K562 (cell line): Measurements from ENCODE around the gene CLEC12A. TPM values are rescaled to one million over a fixed set of nuclear protein-coding genes. Genes with fewer than 3 reads are reported as not detected.

Experiments
- ATAC-seq: fragments of 200-7000 bp; cut with Tn5 transposase; 3 replicates; pipeline ENCODE4 v1.9.1; 2020; ENCODE audit warnings: moderate library complexity
- BruUV-seq: library from RNA; stranded (reverse); fragments of 400-500 nt; replicated peaks from 2 replicates; lab custom pipeline; 2021; lab: Mats Ljungman, UMichigan
- CTCF ChIA-PET: fragments of 300-600 bp; formaldehyde crosslinking; extraction: SDS; loops from one replicate; lab custom pipeline; 2021; ENCODE audit warnings: low intra/inter-chr PET ratio; lab: Yijun Ruan, JAX
- POLR2A ChIA-PET: fragments of 300-600, 350-650 bp; sonication (Branson Sonifier 250); formaldehyde crosslinking; extraction: SDS; loops from one replicate; lab custom pipeline; 2021; ENCODE audit warnings: antibody characterized with exemption, inconsistent platforms; lab: Yijun Ruan, JAX
- DNase-seq, 4 experiments: peaks; one replicate each; pipeline versions ENCODE4 v3.0.0 to v3.0.0-alpha.2; 2011 to 2018; ENCODE audit warnings: low spot score in 3 of 4, mixed read lengths in 3 of 4; ENCODE audit errors: extremely low read depth in 1 of 4
- FAIRE-seq: peaks from 2 replicates; lab custom pipeline; 2011; peaks lifted over from hg19 to GRCh38; lab: Jason Lieb, UNC
- H2AFZ ChIP-seq: 2 replicates; pipeline ENCODE4 v1.6.0; 2011; ENCODE audit warnings: low read depth, low read length, control low read depth, inconsistent platforms
- H3K27ac ChIP-seq: fragments of 200-600 bp; 3 replicates; pipeline ENCODE4 v1.8.0; 2011; ENCODE audit warnings: low read depth, mild to moderate bottlenecking, control low read depth, inconsistent platforms, low read length, moderate library complexity, mixed read lengths; ENCODE audit errors: extremely low read depth
- H3K27me3 ChIP-seq, 2 experiments: fragments of 300-600 bp in 1 of 2; 2 replicates in 1 of 2; 3 replicates in 1 of 2; pipeline versions ENCODE4 v1.6.0 to v1.8.0; 2011; ENCODE audit warnings: inconsistent platforms in 2 of 2, low read length in 2 of 2, mild to moderate bottlenecking in 1 of 2, mixed read lengths in 1 of 2, moderate library complexity in 1 of 2; ENCODE audit not compliant: control insufficient read depth in 2 of 2, insufficient read depth in 2 of 2
- H3K36me3 ChIP-seq: fragments of 300-600 bp; 3 replicates; pipeline ENCODE4 v1.8.0; 2011; ENCODE audit warnings: mild to moderate bottlenecking, low read length, inconsistent platforms; ENCODE audit not compliant: control insufficient read depth, insufficient read depth
- H3K4me1 ChIP-seq, 2 experiments: fragments of 200-600 bp in 1 of 2; replicated peaks in 1 of 2; 2 replicates in 1 of 2; 3 replicates in 1 of 2; pipeline versions ENCODE4 v1.5.1 to v1.8.0; 2011; ENCODE audit warnings: inconsistent platforms in 2 of 2, low read length in 2 of 2, mild to moderate bottlenecking in 1 of 2, mixed read lengths in 1 of 2, moderate library complexity in 1 of 2; ENCODE audit not compliant: control insufficient read depth in 2 of 2, insufficient read depth in 2 of 2
- H3K4me2 ChIP-seq: 2 replicates; pipeline ENCODE4 v1.6.1; 2011; ENCODE audit warnings: low read length, control low read depth, inconsistent platforms, mixed read lengths; ENCODE audit not compliant: insufficient read depth
- H3K4me3 ChIP-seq: fragments of 200-600 bp; sonication (generic), shearing (Covaris generic); 2 replicates; pipeline ENCODE4 v1.5.1; 2016; ENCODE audit warnings: control low read depth, inconsistent platforms
- H3K79me2 ChIP-seq: fragments of 200-600 bp; 3 replicates; pipeline ENCODE4 v1.8.0; 2011; ENCODE audit warnings: low read length, inconsistent platforms; ENCODE audit not compliant: control insufficient read depth, insufficient read depth
- H3K9ac ChIP-seq, 2 experiments: 2 replicates each; pipeline versions ENCODE4 v1.6.0 to v1.6.1; 2011; ENCODE audit warnings: low read depth in 2 of 2, low read length in 2 of 2, control low read depth in 1 of 2, inconsistent platforms in 1 of 2, mild to moderate bottlenecking in 1 of 2, mixed read lengths in 1 of 2; ENCODE audit not compliant: insufficient read depth in 1 of 2
- H3K9me1 ChIP-seq: one replicate; pipeline ENCODE4 v1.6.0; 2011; ENCODE audit warnings: inconsistent platforms, mild to moderate bottlenecking, low read length, moderate library complexity; ENCODE audit not compliant: control insufficient read depth, insufficient read depth
- H3K9me3 ChIP-seq: replicated peaks from 2 replicates; pipeline ENCODE4 v1.5.1; 2011; ENCODE audit warnings: low read depth, low read length, inconsistent platforms; ENCODE audit not compliant: control insufficient read depth, insufficient read depth
- H4K20me1 ChIP-seq: replicated peaks from 2 replicates; pipeline ENCODE4 v1.6.1; 2011; ENCODE audit warnings: low read length, inconsistent platforms, mixed read lengths; ENCODE audit not compliant: control insufficient read depth, insufficient read depth
- OTX1 ChIP-seq: fragments of 450-650 bp; formaldehyde crosslinking; IDR thresholded peaks from 2 replicates; pipeline ENCODE4 v1.4.0; 2022; ENCODE audit warnings: mild to moderate bottlenecking
- ZNF507 ChIP-seq: conservative IDR thresholded peaks from 2 replicates; pipeline ENCODE4 v1.6.1; 2017; ENCODE audit warnings: missing genetic modification characterization, missing compliant biosample characterization
- WGBS: fragments of 100-300 bp; shearing (Covaris generic); methylation state at CpG from one replicate; pipeline ENCODE4 v1.1.6; 2016; ENCODE audit warnings: low coverage, mixed read lengths; ENCODE audit not compliant: insufficient coverage; ENCODE audit errors: missing lambda C conversion rate; 5-methylcytosine and 5-hydroxymethylcytosine counted together
- in situ Hi-C: fragments of 300-500 bp; cut with MboI; formaldehyde crosslinking; loops from 4 replicates; pipeline ENCODE4 v1.15.0; 2018; ENCODE audit warnings: inconsistent platforms, mixed read lengths
- intact Hi-C: fragments of 100-400 bp; cut with micrococcal nuclease; formaldehyde crosslinking; loops from 2 replicates; pipeline ENCODE4 v1.14.2; 2022
- polyA plus RNA-seq, 8 experiments: library from polyadenylated mRNA; depleted of rRNA in 4 of 8; stranded (reverse) in 5 of 8; unstranded in 3 of 8; fragments of >200 nt; fragmentation: Nextera tagmentation in 2 of 8; fragmentation: Illumina TruSeq in 1 of 8; extraction: Ambion mirVana in 2 of 8; extraction: Trizol in 1 of 8; gene quantifications; 2 replicates each; pipeline versions ENCODE4 v1.2.1 to v1.2.3, GENCODE V29; 2011 to 2014; ENCODE audit warnings: inconsistent platforms in 1 of 8, missing spikeins in 1 of 8
- total RNA-seq, 7 experiments: library from RNA; depleted of rRNA in 6 of 7; stranded (reverse); fragments of >200 nt in 6 of 7; fragmentation: Illumina TruSeq in 2 of 7; extraction: Trizol in 2 of 7; gene quantifications; 2 replicates each; pipeline versions ENCODE4 v1.2.1 to v1.2.3, GENCODE V29; 2011 to 2021; ENCODE audit warnings: low replicate concordance in 1 of 7
- TF ChIP-seq, protein P1 (sequence below): fragments of 450-650 bp; formaldehyde crosslinking; IDR thresholded peaks from 2 replicates; pipeline ENCODE4 v1.4.0; 2022; ENCODE audit warnings: missing genetic modification characterization
- TF ChIP-seq, protein P2 (sequence below): sonication (generic); formaldehyde crosslinking; IDR thresholded peaks from 2 replicates; pipeline ENCODE4 v1.8.1; 2023; ENCODE audit warnings: mild to moderate bottlenecking, missing genetic modification reagents

CLEC12A gene
- total and polyA plus RNA-seq, 9 of the 15 experiments (the other 6 are each of a cell fraction or from before 2014, with no cell fraction given), result not detected

DNA sequence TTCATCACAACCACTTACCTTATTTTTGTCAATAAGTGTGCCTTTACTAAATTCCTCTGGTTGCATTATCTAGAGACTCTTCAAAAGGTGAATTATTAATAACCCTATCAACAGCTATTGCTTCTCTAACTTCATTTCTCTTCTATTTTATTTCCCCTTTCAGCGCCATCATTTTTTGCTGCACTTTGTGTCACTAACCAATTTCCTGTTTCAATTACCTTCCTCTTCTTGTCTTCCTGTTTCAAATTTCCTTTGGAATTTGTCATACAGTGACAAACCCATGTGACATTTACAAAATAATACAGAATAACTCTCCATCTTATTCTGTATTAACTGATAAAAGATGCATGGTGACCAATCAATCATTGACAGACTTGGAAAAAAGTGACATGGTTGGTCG lies 26.8 kb upstream of the CLEC12A start:
- intact Hi-C loops, result no loop called here
- Histone ChIP-seq H3K4me2 (no peak overlapping the region), H3K27ac (no peak overlapping the region), H3K9me3 (no peaks in the 10 kb centered on the region), H3K36me3 (no peaks in the 10 kb centered on the region), H3K9me1 (no peaks in the 10 kb centered on the region), H3K9ac (no peak overlapping the region), H3K4me3 (no peak overlapping the region), H3K27me3 (peaks cover 3 to 11% of the 10 kb centered on the region in 2 experiments), H3K79me2 (no peaks in the 10 kb centered on the region), H4K20me1 (no peaks in the 10 kb centered on the region), H2AFZ (no peak overlapping the region), H3K4me1 (peaks cover 0 to 4% of the 10 kb centered on the region in 2 experiments; a peak in 2 of 5 replicates)
- CTCF ChIA-PET, result no interaction called here
- TF ChIP-seq, protein P1, sequence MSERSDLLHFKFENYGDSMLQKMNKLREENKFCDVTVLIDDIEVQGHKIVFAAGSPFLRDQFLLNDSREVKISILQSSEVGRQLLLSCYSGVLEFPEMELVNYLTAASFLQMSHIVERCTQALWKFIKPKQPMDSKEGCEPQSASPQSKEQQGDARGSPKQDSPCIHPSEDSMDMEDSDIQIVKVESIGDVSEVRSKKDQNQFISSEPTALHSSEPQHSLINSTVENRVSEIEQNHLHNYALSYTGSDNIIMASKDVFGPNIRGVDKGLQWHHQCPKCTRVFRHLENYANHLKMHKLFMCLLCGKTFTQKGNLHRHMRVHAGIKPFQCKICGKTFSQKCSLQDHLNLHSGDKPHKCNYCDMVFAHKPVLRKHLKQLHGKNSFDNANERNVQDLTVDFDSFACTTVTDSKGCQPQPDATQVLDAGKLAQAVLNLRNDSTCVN, result no peak
- TF ChIP-seq ZNF507, result no peak
- TF ChIP-seq, protein P2, sequence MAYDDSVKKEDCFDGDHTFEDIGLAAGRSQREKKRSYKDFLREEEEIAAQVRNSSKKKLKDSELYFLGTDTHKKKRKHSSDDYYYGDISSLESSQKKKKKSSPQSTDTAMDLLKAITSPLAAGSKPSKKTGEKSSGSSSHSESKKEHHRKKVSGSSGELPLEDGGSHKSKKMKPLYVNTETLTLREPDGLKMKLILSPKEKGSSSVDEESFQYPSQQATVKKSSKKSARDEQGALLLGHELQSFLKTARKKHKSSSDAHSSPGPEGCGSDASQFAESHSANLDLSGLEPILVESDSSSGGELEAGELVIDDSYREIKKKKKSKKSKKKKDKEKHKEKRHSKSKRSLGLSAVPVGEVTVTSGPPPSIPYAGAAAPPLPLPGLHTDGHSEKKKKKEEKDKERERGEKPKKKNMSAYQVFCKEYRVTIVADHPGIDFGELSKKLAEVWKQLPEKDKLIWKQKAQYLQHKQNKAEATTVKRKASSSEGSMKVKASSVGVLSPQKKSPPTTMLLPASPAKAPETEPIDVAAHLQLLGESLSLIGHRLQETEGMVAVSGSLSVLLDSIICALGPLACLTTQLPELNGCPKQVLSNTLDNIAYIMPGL (CRISPR knock-in tag), result no peak
- no peak for TF ChIP-seq OTX1 (CRISPR knock-in tag)
- 0% methylated on average over 2 of the region's 2 CpGs for WGBS
- FAIRE-seq (no peak), DNase-seq (no peak), ATAC-seq (no peak)
- POLR2A ChIA-PET, result no interaction called here
- BruUV-seq, result no TSS peak
- in situ Hi-C loops, result no loop called here
